GM19372 (cell line): Measurements from ENCODE around the gene CRB3.
"Not testable (repeated sequence)": the region's sequence is repeated elsewhere in the genome, so short reads cannot be mapped to it uniquely, and the experiment has no call there.

Experiments used
- ATAC-seq: cut with Tn5 transposase; IDR thresholded peaks from one replicate; pipeline ENCODE4 v1.9.1; 2021; ENCODE audit warnings: mild to moderate bottlenecking, low read depth, moderate library complexity; ENCODE audit not compliant: unreplicated experiment

The CRB3 gene

DNA sequence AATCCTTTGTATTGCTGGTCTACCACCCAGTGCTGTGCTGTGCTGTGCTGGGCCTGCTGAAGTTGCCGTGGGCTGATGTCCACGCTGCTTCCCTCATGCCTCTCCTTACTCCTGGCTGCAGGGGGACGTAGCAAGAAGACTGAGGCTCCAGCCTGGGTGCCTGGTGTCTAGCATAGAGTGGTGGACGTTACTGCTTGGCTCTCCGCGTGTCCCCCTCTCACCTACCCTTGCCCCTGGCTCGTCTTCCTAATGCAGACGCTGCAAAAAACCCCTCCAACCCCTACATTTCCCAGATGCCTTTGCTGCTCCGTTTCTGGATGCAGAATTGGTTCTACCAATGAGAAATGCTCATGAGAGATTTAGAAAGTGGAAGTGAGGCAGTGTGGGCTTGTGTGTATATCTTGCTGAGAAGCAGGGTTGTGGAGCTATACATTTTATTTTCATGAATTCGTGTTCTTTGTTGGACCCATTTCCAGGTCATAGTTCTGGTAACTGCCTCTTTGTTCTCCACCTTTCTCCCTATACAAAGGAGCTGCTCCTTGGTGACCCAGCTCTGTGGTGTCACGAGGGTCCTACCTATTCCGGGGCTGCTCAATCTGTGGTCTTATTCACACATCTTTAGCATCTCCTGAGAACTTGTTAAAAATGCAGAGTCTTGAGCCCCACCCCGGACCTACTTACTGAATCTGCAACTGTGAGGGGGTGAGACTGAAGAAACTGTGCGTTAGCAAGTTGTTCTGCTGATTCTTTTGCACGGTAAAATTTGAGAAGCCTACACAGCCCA is 25.4 kb downstream of the CRB3 start:
- no peak for ATAC-seq

DNA sequence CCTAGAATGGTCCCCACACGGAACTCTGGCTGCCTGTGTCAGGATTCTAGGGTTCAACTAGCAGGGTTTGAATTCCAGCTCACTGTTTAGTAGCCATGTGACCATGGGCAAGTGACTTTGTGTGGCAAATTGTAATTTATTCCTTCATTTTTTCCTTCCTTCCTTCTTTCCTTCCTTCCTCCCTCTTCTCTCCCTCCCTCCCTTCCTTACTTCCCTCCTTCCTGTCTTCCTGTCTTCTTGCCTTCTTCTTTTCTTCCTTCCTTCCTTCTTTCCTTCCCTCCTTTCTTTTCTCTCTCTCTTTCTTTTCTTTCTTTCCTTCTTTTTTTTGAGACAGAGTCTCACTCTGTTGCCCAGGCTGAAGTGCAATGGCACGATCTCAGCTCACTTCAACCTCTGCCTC is 26.1 kb downstream of the CRB3 start:
- no peak for ATAC-seq

DNA sequence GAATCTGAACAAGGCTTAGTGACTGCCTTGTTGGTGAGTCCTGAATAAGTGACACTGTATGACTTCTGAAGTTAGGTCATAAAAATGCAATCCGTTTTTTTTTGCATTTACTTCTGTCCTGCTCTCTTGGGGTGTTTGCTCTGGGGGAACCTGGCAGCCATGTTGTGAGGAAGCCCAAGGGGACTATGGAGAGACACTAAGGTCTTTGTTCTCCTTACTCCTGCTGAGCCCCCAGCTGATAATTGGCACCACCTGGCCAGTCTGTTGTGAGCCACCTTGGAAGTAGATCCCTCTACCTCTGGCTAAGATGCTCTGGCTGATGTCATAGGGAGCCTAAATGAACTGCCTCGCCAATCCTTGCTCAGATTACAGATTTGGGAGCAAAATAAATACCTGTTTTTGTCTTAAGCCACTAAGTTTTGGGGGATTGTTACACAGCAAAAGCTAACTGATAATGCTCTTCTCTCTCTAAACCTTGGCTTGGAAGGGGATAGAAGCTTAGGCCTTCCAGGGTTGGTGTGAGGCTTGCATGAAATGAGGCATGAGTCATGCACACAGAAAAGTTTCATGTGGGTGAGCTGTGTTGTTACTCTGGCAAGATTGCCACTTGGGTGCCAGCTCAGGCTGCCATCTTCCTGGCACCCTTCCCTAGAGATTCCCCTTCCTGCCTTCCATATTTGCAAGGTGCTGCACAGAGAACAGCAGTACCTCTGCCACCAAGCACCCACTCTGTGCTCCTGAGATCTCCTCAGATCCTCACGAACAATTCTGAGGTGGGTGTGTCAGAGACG is 27.9 kb downstream of the CRB3 start:
- no peak for ATAC-seq

DNA sequence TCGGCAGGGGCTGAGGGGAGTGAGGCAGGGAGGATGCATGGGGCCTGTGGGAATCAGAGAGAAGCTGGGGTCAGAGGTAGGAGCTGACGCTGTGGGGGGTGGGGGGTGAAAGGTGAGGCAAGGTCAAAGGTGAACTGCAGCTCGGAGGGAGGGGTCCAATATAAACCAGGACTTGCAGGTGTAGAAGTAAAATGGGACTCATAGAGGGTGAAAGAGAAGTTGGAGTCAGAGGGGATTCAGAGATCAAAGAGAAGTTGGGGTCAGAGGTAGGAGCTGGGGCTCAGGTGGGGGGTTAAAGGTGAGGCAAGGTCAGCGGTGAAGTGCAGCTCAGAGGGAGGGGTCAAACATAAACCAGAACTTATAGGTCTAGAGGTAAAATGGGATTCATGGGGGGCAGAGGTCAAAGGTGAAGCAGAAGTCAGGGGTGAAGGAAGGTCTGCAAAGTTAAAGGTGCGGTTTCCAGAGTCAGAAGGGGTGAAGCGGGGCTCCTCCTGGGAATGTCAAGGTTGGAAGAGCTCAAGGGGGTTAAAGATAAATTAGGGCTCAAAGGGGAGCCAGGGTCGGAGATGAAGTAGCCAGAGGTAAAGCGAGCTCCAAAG is 30.5 kb downstream of the CRB3 start:
- no peak for ATAC-seq

DNA sequence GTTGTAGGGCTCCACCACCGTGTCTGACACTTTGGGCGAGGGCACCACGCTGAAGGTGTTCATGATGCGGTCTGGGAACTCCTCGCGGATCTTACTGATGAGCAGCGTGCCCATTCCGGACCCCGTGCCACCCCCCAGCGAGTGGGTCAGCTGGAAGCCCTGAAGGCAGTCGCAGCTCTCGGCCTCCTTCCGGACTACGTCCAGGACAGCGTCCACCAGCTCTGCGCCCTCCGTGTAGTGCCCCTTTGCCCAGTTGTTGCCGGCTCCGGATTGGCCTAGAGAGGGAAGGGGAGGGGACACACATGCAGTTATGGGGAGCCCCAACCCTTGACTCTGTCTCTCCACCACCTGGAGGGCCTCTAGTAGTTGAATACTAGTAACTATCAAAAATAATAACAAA is 31.9 kb downstream of the CRB3 start:
- no peak for ATAC-seq

DNA sequence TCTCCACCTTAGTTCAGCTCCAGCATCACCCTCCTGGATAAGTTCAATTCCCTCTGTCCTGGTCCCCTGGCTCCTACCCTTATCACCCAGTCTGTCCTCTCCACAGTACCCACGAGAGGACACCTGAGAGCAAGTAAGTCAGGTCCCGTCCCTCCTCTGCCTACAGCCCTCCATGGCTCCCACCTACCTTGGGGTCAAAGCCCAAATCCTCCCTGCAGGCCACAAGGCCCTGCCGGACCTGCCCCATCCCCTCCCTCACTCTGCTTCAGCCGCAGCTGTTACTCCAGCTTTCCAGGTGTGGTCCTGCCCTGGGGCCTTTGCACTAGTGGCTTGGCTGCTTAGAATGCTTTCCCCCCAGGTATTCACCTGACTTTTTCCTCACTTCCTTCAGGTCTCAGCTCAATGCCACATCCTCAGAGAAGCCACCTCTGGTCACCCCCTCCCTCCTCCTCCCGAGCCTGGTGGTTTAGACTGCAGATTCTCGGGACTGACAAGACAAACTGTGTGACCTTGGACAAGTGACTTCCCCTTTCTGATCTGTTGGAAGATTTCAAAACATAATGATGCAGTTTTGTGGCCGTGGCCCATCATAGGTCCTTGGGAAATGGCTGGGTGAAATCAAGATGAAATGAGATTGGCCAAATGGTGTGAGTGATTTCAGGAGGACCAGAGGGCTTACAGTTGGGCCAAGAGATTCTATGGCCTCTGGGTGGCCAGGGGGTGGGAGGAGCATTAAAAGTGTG is 34.4 kb downstream of the CRB3 start:
- no peak for ATAC-seq

DNA sequence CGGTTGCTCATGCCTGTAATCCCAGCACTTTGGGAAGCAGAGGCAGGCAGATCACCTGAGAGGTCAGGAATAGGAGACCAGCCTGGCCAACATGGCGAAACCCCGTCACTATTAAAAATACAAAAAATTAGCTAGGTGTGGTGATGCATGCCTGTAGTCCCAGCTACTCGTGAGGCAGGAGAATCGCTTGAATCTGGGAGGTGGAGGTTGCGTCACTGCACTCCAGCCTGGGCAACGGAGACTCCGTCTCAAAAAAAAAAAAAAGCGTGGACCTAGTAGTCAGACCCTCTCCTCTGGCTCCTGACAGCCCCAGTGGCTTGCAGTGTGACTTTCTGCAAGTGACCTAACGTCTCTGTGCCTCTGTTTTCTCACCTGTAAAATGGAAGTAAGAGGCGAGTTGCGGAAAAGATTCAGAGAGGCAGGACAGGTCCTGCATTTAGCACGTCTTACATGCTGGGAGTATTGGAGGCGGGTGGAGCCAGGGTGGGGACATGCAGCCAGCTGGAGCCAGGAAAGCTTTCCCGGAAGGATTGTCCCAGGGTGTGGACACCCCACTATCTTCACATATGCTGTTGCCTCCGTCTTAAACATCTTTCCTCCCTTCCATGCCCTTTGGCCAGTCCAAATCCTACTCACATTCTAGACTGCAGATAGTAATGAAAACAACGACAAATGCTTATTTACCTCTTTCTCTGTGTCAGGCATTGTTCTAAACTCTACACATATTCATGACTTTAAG is 35.1 kb downstream of the CRB3 start:
- no peak for ATAC-seq

DNA sequence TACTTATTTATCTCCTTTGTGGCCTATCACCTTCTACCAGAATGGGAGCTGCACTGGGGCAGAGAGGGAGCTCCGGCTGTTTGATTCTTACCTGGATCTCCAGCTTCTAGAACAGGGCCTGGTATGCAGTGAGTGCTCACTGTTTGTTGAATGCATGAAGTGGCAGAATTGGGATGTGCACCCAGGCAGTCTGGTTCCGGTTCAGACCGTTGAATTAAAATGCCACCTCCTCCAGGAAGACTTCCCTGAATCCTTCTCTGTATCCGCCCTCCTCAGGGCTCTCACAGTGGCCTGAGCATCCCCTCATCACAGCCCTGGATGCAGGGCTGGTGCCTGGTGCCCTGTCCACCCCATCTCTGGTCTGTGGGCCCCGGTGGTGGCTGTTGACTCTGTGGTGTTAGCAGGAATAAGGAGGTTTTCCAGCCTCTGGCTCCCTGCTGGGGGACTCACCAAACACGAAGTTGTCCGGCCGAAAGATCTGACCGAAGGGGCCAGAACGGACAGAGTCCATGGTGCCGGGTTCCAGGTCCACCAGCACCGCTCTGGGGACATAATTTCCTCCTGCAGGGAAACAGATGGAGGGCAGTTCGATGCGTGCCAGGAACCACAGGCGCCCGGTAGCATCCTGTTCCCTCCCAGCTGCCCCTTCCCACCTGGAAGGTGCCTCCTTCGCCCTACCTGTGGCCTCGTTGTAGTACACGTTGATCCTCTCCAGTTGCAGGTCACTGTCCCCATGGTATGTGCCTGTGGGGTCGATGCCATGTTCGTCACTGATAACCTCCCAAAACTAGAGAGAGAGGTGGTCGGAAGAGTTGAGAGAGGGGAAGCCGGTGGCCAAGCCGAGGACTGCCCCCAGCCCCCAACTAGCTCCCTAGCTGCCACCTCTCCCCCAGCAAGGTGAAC is 37.0 kb downstream of the CRB3 start:
- no peak for ATAC-seq

DNA sequence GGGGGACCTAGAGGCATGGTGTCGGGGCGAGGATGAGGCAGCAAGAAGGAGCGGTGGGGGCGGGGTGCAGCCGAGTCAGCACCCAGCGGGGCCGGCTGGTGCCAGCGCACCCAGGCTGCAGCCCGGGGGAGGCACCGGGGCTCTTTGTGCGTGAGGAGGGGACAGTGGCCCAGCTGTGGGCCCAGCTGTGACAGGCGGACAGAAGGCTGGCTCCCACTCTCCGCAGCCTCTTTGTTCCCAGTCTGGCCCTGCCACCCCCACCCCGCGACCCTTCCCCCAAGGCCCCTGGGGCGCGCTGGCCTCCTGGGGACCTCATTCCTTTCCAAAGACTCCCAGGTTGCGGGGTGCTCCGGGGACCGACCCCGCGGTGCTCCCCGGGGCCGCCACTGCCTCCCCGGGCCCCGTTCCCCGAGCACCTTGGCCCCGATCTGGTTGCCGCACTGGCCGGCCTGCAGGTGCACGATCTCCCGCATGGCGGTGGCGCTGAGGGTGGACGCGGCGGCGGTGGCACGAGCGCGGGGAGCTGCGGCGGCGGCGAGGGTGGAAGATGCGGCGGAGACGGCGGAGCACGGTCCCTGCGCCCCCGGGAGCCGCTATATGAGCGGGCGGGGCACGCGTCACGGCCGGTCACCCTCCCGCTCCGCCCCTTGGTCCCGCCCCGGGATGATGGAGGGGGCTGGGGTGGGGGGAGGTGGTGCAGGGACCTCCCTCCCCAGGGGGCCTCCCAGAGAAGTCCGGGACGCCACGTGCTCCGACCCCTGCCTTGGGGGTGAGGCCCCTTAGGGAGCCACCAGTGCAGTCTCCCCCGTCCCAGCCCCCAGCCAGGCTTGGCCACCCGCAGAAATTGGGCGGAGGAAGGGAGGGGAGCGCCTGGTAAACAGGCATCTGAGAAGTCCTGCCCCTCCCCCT is 37.9 kb downstream of the CRB3 start, which contains the start of gene TUBB4A:
Gene TUBB4A, minus strand, starts transcription at position 570 of the 909 bp plus-strand sequence. Its CDS starts 97 bp downstream, at position 473.
- no peak for ATAC-seq

DNA sequence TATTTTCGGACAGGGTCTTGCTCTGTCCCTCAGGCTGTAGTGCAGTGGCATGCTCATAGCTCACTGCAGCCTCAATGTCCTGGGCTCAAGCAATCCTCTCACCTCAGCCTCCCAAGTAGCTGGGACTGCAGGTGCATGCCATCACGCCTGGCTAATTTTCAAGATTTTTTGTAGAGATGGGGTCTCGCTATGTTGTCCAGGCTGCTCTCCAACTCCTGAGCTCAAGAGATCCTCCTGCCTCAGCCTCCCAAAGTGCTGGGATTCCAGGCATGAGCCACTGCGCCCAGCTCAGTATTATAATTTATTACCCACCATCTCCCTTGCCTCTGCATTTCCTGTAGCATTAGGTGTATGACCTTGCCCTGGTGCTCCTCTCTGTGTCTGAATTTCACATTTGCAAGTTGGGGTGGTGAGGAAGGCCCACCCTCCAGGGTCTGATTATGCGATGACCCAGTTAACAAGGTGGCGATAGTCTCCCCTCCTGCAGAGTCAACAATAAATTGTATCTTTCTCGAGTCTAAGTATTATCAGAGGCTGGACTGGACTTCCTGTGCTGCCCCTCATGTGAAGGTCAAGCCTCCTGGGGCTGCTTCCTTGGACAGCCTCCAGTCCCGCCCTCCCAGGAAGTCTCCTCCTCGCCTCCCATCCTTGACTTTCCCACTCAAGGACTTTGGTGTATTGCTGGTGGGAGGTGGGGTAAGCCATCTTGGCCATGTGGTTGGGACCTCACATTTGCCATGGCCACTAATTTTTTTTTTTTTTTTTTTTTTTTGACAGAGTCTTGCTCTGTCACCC is 39.5 kb downstream of the CRB3 start:
- ATAC-seq: no peak

DNA sequence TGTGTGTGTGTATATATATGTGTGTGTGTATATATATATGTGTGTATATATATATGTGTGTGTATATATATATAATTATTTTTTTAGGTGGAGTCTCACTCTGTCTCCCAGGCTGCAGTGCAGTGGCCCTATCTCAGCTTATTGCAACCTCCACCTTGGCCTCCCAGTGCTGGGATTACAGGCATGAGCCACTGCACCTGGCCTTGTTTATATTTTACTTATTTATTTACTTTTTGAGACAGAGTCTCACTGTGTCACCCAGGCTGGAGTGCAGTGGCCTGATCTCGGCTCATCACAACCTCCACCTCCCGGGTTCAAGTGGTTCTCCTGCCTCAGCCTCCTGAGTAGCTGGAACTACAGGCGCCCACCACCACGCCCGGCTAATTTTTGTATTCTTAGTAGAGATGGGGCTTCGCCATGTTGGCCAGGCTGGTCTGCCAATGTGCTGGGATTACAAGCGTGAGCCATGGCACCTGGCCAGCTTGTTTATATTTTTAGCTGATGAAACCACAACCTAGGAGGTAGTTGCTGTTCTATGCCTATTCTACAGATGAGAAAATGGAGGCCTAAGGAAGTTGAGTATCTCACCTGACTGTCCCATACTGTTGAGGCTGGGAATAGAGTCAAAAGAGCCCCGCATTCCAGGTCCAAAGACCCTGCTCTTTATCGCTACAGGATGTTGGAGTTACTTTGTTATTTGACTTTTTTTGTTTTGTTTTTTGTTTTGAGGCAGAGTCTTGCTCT is 44.1 kb downstream of the CRB3 start:
- ATAC-seq: not testable (repeated sequence)

DNA sequence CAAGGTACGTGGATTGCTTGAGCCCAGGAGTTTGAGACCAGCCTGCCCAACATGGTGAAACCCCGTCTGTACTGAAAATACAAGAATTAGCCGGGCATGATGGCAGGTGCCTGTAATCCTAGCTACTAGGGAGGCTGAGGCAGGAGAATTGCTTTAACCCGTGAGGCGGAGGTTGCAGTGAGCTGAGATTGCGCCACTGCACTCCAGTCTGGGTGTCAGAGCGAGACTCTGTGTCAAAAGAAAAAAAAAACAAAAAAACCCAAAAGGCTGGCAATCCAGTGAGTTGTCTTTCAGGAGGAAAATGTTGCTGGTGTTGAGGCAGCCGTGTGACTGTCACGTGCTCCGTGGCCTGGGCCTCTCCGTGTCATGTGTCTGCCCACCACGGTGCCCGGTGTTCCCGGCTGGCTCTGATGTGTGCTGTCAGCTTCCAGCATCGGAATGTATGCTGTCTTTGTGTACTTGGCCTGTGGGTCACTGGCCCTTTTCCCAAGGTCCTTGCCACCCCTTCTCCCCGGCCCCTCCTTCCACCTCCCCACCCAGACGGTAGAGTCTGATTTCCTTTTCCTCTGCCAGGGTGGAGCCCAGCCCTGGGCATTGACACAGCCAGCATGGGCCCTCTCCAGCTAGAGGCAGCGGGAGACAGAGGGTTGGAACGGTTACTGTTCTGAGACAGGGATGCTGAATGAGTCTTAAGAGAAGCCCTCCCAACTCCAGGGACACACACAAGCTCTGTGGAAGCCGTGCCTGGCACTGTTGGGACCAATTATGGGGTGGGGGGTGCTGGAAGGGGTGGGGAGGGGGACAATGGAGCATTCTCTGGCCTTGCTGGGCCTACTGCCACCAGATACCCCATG is 45.3 kb downstream of the CRB3 start:
- ATAC-seq: no peak

DNA sequence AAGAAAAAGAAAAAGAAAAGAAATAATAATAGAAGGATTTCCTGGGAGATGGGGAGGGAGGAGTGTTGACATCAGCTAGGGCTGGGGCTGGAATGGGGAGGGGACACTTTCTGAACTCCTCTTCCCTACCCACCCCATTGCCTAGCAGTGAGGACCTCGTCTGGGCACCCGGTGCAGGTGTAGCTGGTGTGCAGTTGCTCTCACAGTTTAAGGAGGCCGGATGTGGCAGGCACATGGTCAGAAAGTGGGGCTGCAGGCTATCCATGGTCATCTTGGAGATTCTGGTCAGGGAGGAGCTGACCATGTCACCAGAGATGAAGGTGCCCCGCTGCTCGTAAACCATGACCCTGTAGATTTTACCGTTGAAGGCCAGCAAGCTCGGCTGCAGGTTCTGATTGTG is 46.5 kb downstream of the CRB3 start:
- ATAC-seq: no peak

DNA sequence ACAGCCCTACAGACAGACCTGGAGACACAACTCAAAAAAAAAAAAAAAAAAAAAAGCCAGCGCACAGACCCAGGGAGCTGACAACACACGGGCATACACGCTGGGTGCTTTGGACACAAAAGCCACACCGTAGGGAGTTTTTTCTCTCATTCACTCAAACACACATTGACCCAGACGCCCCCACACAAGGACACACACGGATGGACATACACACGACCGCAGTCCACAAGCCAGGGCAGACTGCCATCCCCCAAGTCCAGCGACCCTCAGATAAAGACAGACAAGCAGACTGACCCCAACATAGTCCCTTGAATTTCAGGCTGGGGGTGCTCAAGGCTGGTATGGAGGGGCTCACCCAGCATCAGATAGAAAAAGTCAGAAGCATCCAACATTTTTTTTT is 50.0 kb downstream of the CRB3 start:
- ATAC-seq: no peak

DNA sequence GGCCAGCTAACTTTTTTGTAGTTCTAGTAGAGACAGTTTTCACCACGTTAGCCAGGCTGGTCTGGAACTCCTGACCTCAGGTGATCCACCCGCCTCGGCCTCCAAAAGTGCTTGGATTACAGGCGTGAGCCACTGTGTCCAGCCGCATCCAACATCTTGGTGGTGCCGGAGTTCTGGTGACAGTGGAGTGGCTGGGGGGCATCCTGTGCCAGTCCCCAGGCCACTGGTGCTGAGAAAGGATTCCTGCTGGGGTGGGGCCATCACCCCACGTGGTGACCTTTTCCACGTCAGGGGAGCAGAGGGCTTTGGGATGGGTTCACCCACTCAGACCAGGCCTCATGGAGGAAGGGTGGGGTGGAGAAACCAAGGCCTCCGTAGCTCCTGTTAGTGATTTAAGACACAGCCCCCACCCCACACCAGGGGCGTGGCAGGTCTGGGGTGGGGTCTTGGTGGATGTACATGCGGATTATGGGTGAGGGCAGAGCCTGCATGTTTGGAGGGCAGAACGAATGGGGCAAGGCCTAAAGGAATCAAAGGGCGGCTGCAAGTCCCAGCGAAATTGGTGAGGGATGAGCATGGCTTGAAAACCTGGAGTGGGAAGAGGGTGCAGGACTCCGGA is 51.0 kb downstream of the CRB3 start:
- ATAC-seq: no peak
